ENCODE results near the gene TMEM119.

Gene TMEM119, protein sequence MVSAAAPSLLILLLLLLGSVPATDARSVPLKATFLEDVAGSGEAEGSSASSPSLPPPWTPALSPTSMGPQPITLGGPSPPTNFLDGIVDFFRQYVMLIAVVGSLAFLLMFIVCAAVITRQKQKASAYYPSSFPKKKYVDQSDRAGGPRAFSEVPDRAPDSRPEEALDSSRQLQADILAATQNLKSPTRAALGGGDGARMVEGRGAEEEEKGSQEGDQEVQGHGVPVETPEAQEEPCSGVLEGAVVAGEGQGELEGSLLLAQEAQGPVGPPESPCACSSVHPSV

GRCh38 chr12:108597559-108598471, at the start of gene TMEM119:
TSS of gene TMEM119 (minus strand) at chr12:108598084. CDS start at chr12:108592383, 5,701 bp downstream.
- TF ChIP-seq, protein P1, sequence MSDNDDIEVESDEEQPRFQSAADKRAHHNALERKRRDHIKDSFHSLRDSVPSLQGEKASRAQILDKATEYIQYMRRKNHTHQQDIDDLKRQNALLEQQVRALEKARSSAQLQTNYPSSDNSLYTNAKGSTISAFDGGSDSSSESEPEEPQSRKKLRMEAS (IDR thresholded peaks at IDR 0.05; ENCODE audit: low read depth, low read length) = no peak
- TF ChIP-seq POLR2A (IDR thresholded peaks at IDR 0.05; ENCODE audit: extremely low read depth, insufficient read length) (no peak), CTCF (IDR thresholded peaks at IDR 0.05; ENCODE audit: low read depth, low read length) (no peak), MYC (IDR thresholded peaks at IDR 0.05; ENCODE audit: low read depth, low read length) (no peak)
- DNase-seq (ENCODE audit: low read depth) = peak; percentile 84
- no peak within 1 kb of the TSS for H3K4me3 ChIP-seq (ENCODE audit: low read depth, low read length)

DNA sequence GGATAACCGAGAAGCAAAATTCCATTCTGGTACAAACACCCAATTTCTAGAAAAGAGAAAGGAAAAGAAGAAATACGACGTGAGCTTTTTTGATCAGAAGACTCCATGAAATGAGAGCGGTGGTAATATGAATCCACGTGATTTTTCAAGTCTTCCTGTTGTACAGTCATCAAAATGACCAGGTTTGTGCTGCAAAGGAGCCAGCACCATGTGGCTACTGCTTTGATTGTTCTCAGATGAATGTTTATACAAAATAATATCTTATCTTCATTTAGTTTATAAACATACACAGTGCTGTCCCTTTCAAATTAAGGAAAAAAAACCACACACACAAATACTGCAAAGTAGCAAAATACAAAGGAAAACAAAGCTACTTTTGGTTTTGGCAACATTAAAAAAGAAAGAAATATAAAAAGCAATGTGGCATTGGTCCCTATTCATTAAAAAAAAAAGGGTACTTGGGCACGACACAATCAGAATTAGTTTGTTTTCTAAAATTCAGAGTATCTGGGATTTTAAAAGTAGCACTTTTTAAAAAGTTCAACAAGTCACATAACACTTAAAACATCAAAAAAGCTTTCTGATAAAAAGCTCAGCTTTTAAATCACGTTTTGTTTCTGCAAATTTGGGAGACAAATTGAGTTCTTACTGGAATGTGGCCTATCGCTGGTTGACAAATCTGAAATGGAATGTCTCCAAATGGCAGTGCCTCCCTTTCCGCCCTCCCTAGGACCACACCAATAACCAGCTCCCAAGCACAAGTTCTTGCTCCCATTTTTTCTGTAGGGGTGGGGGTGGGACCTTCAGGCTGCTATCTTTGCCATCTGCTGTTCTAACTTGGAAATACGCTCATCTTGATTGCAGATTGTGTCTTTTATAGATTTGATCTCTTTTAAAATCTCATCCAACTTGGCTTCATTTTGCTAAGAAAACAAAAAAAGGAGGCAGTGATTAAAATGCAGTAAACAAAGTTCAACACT, 49.0 kb upstream of the TMEM119 start:
- TF ChIP-seq, protein P1 (IDR thresholded peaks at IDR 0.05; ENCODE audit: low read depth, low read length) = no peak
- no peak for TF ChIP-seq MYC (IDR thresholded peaks at IDR 0.05; ENCODE audit: low read depth, low read length)
- peak; percentile 23 for TF ChIP-seq CTCF (IDR thresholded peaks at IDR 0.05; ENCODE audit: low read depth, low read length)
- no peak for TF ChIP-seq POLR2A (IDR thresholded peaks at IDR 0.05; ENCODE audit: extremely low read depth, insufficient read length)
- no peak overlapping the region for H3K4me3 ChIP-seq (ENCODE audit: low read depth, low read length)
- DNase-seq (ENCODE audit: low read depth) = no peak

- TF ChIP-seq, protein P1 (IDR thresholded peaks at IDR 0.05; ENCODE audit: low read depth, low read length) = no peak
- TF ChIP-seq CTCF (IDR thresholded peaks at IDR 0.05; ENCODE audit: low read depth, low read length) (no peak), MYC (IDR thresholded peaks at IDR 0.05; ENCODE audit: low read depth, low read length) (peak; percentile 24; the same call in 1 of the 2 replicates)
- H3K4me3 ChIP-seq (ENCODE audit: low read depth, low read length) = no peak overlapping the region
- no peak for DNase-seq (ENCODE audit: low read depth)
Observed at GRCh38 chr12:108645686-108646599, 48.1 kb upstream of the TMEM119 start.

DNA sequence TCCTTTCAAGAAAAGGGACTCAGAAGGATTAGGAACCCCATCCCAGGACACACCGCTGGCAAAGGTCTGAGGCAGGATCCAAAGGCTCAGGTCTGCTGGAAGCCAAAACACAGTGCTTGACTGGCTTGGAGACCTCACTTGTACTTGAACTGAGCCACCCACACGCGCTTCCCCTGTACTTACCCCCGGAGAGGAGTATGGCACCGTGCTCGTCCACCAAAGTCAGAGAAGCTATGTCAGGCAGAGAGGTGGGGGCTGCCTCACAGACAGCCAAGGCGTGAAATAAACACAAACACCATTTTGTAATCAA, 46.9 kb upstream of the TMEM119 start:
- no peak for TF ChIP-seq POLR2A (IDR thresholded peaks at IDR 0.05; ENCODE audit: extremely low read depth, insufficient read length)
- no peak for TF ChIP-seq MYC (IDR thresholded peaks at IDR 0.05; ENCODE audit: low read depth, low read length)
- TF ChIP-seq, protein P1 (IDR thresholded peaks at IDR 0.05; ENCODE audit: low read depth, low read length) = no peak
- no peak for TF ChIP-seq CTCF (IDR thresholded peaks at IDR 0.05; ENCODE audit: low read depth, low read length)
- no peak overlapping the region for H3K4me3 ChIP-seq (ENCODE audit: low read depth, low read length)
- DNase-seq (ENCODE audit: low read depth) = no peak

Data from NB4 (cell line).